Fibroblast of pulmonary artery (primary cell): ENCODE results near the gene ADAM8.
A peak's percentile ranks its signal among the peaks of the same experiment; 100 is the strongest.

Experiments used
- DNase-seq: peaks from one replicate; pipeline ENCODE4 v3.0.0-alpha.2; 2010; ENCODE audit warnings: low read depth
- H3K4me3 ChIP-seq: replicated peaks from 2 replicates; pipeline ENCODE4 v1.5.1; 2011; ENCODE audit warnings: low read depth, mild to moderate bottlenecking, control low read depth, low read length, moderate library complexity
- TF ChIP-seq, protein P1 (sequence below): IDR thresholded peaks from 2 replicates; pipeline ENCODE4 v1.5.1; 2011; ENCODE audit warnings: mild to moderate bottlenecking, control low read depth, low read length, inconsistent platforms; ENCODE audit errors: missing control alignments

The ADAM8 gene

GRCh38 chr10:133243593-133243992 is 33.1 kb downstream of the ADAM8 start:
- no peak for DNase-seq
- TF ChIP-seq, protein P1, sequence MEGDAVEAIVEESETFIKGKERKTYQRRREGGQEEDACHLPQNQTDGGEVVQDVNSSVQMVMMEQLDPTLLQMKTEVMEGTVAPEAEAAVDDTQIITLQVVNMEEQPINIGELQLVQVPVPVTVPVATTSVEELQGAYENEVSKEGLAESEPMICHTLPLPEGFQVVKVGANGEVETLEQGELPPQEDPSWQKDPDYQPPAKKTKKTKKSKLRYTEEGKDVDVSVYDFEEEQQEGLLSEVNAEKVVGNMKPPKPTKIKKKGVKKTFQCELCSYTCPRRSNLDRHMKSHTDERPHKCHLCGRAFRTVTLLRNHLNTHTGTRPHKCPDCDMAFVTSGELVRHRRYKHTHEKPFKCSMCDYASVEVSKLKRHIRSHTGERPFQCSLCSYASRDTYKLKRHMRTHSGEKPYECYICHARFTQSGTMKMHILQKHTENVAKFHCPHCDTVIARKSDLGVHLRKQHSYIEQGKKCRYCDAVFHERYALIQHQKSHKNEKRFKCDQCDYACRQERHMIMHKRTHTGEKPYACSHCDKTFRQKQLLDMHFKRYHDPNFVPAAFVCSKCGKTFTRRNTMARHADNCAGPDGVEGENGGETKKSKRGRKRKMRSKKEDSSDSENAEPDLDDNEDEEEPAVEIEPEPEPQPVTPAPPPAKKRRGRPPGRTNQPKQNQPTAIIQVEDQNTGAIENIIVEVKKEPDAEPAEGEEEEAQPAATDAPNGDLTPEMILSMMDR: no peak

GRCh38 chr10:133242611-133243356 is 33.9 kb downstream of the ADAM8 start:
- no peak overlapping the region for H3K4me3 ChIP-seq
- DNase-seq: peak; percentile 28
- TF ChIP-seq, protein P1: no peak

More at GRCh38 chr10:133243593-133243992, 33.1 kb downstream of the ADAM8 start:
- H3K4me3 ChIP-seq: no peak overlapping the region

GRCh38 chr10:133241501-133242205 is 35.0 kb downstream of the ADAM8 start:
- no peak for DNase-seq
- H3K4me3 ChIP-seq: no peak overlapping the region
- TF ChIP-seq, protein P1: no peak

- no peak for DNase-seq
- TF ChIP-seq, protein P1: no peak
Observed at GRCh38 chr10:133239990-133240389, 36.7 kb downstream of the ADAM8 start.

GRCh38 chr10:133238466-133238804 is 38.2 kb downstream of the ADAM8 start:
- H3K4me3 ChIP-seq: no peak overlapping the region
- TF ChIP-seq, protein P1: no peak
- no peak for DNase-seq

More at GRCh38 chr10:133239990-133240389, 36.7 kb downstream of the ADAM8 start:
- no peak overlapping the region for H3K4me3 ChIP-seq

- no peak within 1 kb of the TSS for H3K4me3 ChIP-seq
- TF ChIP-seq, protein P1: no peak
- no peak for DNase-seq
Observed at GRCh38 chr10:133237588-133238465, 38.8 kb downstream of the ADAM8 start, which contains the start of gene VENTX. Gene VENTX, plus strand, starts transcription at chr10:133237855. Its CDS starts 60 bp downstream, at chr10:133237915.
